ENCODE data around the gene CHRDL2.
"Not testable (repeated sequence)": the region's sequence is repeated elsewhere in the genome, so short reads cannot be mapped to it uniquely, and the experiment has no call there.

Gene CHRDL2

GRCh38 chr11:74731301-74732094 is at the start of gene CHRDL2:
TSS of gene CHRDL2 (minus strand) at chr11:74731426. CDS start at chr11:74730888, 538 bp downstream.
- no peak for DNase-seq (ENCODE audit: low read depth)

- DNase-seq (ENCODE audit: low read depth) = no peak
These were observed 49.2 kb upstream of the CHRDL2 start for GRCh38 chr11:74780248-74781005.

DNA sequence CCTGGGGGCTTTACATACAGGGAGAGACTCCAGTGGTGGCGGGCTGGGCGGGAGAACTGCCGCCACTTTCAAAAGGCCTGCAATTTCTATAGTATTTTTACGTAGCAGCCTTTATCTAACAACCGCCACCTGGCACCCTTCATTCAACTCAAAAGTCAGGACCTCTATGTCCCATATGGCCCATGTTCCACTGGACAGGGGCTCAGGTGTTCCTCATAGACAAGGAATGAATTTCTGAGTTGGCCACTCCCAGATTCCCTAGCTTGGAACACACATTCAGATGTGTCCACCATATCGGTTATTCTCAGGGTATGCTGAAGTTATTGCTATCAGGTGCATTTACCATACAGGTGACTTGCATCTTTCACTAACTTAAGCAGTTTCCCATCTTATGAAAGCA is 47.4 kb upstream of the CHRDL2 start:
- DNase-seq (ENCODE audit: low read depth) = no peak

DNA sequence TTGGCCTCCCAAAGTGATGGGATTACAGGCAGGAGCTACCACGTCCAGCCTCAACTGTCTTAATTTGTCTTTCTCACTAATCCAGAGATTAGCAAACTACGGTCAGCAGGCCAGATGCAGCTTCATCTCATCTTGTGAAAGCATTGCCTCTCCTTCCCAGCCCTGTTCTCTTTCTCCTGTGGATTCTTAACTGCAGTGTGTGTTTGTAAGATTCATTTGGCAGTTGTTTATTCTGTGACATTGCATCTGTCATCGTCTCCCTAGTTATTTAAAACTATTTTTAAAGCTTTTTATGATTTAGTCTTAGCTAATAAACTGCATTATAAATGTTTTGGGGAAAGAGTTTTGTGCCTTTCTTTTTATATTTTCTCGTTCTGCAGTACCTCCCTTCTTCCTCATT is 46.7 kb upstream of the CHRDL2 start:
- DNase-seq (ENCODE audit: low read depth) = no peak

DNA sequence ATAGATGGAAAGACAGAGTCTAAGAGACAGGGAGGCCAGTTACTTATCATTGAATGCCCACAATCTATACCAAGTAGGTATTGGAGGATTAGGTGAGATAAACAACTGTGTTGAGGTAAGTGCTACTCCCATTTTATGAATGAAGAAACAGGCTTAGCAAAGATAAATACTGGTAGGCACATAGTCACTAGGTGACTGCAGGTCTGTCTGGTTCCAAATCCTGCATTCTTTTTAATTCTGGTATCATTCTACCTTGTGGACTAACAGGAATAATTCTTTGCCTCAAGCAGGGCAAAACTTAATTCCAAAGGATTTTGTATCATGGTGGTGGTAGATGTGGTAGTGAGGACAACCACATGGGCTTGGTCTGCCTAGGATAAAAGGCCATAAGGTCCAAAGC is 45.8 kb upstream of the CHRDL2 start:
- no peak for DNase-seq (ENCODE audit: low read depth)

DNA sequence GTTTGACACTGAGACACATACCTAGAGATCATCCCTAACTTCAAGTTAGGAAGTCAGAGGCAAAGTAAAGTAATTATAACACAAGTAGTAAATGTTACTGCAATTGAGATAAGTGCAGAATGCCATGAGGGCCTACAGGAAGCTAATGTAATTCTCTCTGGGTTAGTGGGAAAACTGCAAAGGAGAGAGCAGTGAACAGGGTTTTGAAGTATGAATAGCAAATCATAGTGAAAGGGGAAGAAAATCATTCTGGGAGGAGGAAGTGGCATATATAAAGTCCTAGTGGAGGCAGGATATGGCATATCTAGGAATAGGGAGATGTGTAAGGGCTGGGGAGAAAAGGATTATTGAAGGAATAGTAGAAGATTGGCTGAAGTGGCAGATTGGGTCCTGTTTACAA is 45.3 kb upstream of the CHRDL2 start:
- no peak for DNase-seq (ENCODE audit: low read depth)

- no peak for DNase-seq (ENCODE audit: low read depth)
These were observed 44.5 kb upstream of the CHRDL2 start for GRCh38 chr11:74775762-74776161.

- no peak for DNase-seq (ENCODE audit: low read depth)
These were observed 42.2 kb upstream of the CHRDL2 start for GRCh38 chr11:74773476-74773875.

- no peak for DNase-seq (ENCODE audit: low read depth)
These were observed 39.9 kb upstream of the CHRDL2 start for GRCh38 chr11:74771139-74771538.

DNA sequence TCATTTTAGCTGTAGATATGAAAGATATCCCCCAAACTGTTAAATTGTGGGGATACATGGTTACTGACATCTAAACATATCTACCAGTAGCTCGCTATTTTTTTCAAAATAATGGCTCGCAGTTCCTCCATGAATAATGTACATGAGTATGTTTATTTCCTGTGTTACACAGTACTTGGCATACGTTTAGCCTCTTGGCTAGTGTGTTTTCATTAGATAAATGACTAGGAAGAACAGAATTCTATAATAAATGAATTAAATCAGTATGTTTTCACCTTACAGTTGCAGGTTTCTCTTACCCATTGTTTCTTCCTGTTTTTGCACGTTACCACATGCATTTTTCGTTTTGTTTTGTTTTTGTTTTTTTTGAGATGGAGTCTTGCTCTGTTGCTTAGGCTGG is 39.2 kb upstream of the CHRDL2 start:
- no peak for DNase-seq (ENCODE audit: low read depth)

DNA sequence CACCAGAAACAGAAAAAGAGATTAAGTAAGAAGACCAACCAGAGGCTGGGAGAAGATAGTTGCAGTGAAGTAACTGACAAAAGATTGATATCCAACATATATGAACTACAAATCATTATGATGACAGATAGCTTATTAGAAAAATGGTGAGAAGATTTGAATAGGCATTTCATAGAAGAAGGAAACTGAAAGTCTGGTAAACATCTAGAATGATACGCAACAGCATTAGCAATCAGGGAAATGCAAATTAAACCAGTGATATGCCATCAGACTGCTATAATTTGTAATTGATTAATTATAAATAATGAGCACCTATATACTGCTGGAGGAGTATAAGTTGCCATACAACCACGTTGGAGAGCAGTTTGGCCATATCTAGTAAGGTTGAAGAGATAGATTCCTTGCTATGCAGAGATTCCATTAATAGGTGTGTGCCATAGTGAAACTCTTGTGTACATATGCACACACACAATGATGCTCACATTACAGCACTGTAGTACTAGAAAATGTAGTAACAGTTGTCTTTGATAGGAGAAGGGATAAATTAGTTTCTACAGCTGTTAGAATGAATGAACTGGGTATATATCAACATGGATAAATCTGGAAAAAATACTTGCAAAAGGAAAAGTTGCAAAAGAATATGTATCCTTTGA is 38.0 kb upstream of the CHRDL2 start:
- DNase-seq (ENCODE audit: low read depth) = no peak

DNA sequence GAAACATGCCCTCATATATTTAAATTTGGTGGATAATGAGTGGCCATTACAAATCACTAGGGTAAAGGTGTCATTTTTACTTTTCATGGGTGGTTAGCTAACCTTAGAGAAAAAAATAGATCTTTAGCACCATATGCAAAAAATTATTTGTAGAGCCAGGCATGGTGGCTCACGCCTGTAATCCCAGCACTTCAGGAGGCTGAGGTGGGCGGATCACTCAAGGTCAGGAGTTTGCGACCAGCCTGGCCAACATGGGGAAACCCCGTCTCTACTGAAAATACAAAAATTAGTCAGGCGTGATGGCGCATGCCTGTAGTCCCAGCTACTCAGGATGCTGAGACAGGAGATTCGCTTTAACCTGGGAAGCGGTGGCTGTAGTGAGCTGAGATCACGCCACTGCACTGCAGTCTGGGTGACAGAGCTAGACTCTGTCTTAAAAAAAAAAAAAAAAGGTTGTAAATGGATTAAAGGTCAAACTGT is 37.0 kb upstream of the CHRDL2 start:
- DNase-seq (ENCODE audit: low read depth) = not testable (repeated sequence)

DNA sequence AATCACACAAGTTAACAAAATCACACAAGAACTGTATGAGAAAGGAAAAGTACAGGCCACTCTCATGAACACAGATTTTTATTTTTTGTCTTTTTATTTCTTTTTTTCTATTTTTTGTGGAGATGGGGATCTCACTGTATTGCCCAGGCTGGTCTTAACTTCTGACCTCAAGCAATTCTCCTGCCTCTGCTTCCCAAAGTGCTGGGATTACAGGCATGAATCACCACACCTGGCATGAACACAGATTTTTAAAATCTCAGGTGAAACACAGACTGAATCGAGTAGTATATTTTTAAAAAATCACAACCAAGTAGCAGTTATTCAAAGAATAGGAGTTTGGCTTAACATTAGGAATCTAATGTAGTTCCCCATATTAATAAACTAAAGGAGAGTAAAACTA is 35.7 kb upstream of the CHRDL2 start:
- DNase-seq (ENCODE audit: low read depth) = no peak

GRCh38 chr11:74756571-74756970 is 25.3 kb upstream of the CHRDL2 start:
- no peak for DNase-seq (ENCODE audit: low read depth)

- no peak for DNase-seq (ENCODE audit: low read depth)
These were observed 24.3 kb upstream of the CHRDL2 start for GRCh38 chr11:74755395-74755995.

GRCh38 chr11:74754507-74755252 is 23.5 kb upstream of the CHRDL2 start:
- DNase-seq (ENCODE audit: low read depth) = no peak

DNA sequence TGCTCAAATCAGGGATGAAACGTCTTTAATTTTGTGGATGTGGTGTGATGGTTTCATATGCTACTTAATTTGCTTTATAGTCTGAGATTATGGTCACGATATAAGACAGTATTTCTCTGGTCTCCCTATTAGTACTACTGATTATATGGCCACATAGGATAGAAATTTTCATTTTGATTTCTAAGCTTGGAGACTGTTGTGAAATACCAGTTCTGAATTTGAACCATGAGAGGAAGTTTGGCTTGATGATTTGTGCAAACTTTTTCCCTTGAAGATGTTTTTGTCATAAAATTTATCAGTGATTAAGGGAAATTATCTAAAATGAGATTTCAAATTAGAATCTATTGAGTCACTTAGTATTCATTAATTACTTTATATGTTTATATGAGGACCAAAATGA is 20.1 kb upstream of the CHRDL2 start:
- no peak for DNase-seq (ENCODE audit: low read depth)

GRCh38 chr11:74750598-74750997 is 19.4 kb upstream of the CHRDL2 start:
- DNase-seq (ENCODE audit: low read depth) = not testable (repeated sequence)

DNA sequence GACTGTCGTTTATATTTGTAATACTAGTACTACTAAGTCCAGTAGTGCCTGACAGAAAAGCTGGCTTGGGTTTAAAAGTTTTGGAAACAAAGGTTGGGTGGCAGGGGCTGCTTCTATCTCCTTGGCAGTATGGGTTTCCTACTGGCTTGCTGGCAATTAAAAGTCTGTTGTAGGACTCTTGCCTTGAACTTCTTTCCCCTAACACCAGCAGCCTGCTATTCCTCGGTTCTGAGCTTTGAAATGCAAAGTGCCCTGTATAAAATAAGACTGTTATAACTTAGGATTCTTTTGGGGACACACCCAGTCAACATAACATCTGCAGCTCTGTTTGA is 18.7 kb upstream of the CHRDL2 start:
- DNase-seq (ENCODE audit: low read depth) = no peak

DNA sequence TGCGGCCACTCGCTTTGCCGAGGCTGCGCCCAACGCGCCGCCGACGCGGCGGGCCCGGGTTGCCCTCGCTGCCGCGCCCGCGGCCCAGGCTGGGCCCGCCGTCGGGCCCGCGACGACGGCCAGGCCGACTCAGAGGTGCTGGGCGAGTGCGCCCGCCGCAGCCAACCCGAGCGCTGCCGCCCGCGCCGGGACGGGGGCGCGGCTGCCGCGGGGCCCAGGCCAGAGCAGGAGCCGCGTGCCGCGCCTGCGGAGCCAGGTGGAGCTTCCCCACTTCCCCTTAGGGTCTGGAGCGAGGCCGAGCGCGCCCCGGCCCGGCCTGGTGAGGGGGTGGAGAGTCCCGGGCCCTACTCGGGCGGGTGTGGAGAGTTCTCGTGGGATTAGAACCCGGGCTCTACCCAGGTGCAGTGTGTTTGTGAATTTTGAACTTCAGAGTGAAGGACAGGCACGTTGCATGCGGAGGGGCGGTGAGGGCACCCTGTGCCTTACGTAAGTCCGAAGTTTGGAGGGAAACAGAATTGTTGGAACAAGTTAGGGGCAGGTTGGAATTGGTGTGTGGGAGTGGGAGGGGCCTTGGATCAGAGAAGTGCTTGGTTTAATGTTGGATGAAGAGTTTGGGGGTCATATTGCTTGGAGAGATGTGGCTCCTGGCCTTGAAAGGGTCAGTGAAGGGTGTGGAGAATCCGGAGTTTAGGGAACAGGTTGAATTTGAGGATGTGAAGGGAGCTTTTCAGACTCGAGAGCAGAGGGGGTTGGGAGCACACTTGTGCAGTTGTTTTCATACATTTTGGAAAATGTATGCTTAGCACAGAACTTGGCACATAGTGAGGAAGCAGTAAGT is 18.1 kb upstream of the CHRDL2 start:
- no peak for DNase-seq (ENCODE audit: low read depth)

Data from stimulated activated CD8-positive, alpha-beta memory T cell treated with anti-CD3 and anti-CD28 coated beads, Interleukin-7, amount 100 ng/mL, for 24 hours (primary cell).